GM12878 (cell line): Measurements from ENCODE around the gene ARID5B. TPM values are rescaled to one million over a fixed set of nuclear protein-coding genes. Genes with fewer than 3 reads are reported as not detected.

Experiments used
- ATAC-seq: fragments of 200-7000 bp; cut with Tn5 transposase; 3 replicates; pipeline ENCODE4 v1.9.1; 2020; ENCODE audit warnings: mild to moderate bottlenecking, moderate library complexity
- BruUV-seq: library from RNA; stranded (reverse); fragments of 400-500 nt; replicated peaks from 2 replicates; lab custom pipeline; 2021; lab: Mats Ljungman, UMichigan
- CTCF ChIA-PET: fragments of 300-600 bp; sonication (Branson Sonifier 250); formaldehyde crosslinking; extraction: SDS; loops from one replicate; lab custom pipeline; 2021; ENCODE audit warnings: inconsistent platforms; lab: Yijun Ruan, JAX
- POLR2A ChIA-PET: fragments of 350-600 bp; formaldehyde crosslinking; extraction: SDS; loops from one replicate; lab custom pipeline; 2021; ENCODE audit warnings: inconsistent platforms; lab: Charles Lee
- RAD21 ChIA-PET: fragments of 300-600 bp; sonication (Branson Sonifier 250); formaldehyde crosslinking; loops from one replicate; lab custom pipeline; 2023; ENCODE audit warnings: antibody characterized with exemption; ENCODE audit not compliant: unreplicated experiment; lab: Charles Lee
- SMC1A ChIA-PET: fragments of 300-600 bp; sonication (Branson Sonifier 250); formaldehyde crosslinking; loops from one replicate; lab custom pipeline; 2023; ENCODE audit not compliant: unreplicated experiment, uncharacterized antibody; lab: Charles Lee
- DNase-seq: peaks from one replicate; pipeline ENCODE4 v3.0.0-alpha.2; 2011; ENCODE audit warnings: low read depth, low spot score
- FAIRE-seq: peaks from 3 replicates; lab custom pipeline; 2011; peaks lifted over from hg19 to GRCh38; lab: Jason Lieb, UNC
- H2AFZ ChIP-seq: 2 replicates; pipeline ENCODE4 v1.6.0; 2011; ENCODE audit warnings: low read depth, low read length, control low read depth; ENCODE audit not compliant: control insufficient read depth
- H3K27ac ChIP-seq: 2 replicates; pipeline ENCODE4 v1.5.1; 2011; ENCODE audit warnings: control low read depth; ENCODE audit not compliant: control insufficient read depth, insufficient read depth
- H3K27me3 ChIP-seq, 2 experiments: replicated peaks in 1 of 2; 2 replicates each; pipeline versions ENCODE4 v1.6.0 to v1.6.1; 2011; ENCODE audit warnings: low read length in 1 of 2; ENCODE audit not compliant: control insufficient read depth in 2 of 2, insufficient read depth in 2 of 2
- H3K36me3 ChIP-seq, 2 experiments: 2 replicates each; pipeline ENCODE4 v1.5.1; 2011; ENCODE audit warnings: low read length in 1 of 2; ENCODE audit not compliant: control insufficient read depth in 2 of 2, insufficient read depth in 2 of 2
- H3K4me1 ChIP-seq: 2 replicates; pipeline ENCODE4 v1.6.1; 2011; ENCODE audit warnings: mild to moderate bottlenecking, low read length, moderate library complexity, mixed read lengths; ENCODE audit not compliant: control insufficient read depth, insufficient read depth
- H3K4me2 ChIP-seq: 2 replicates; pipeline ENCODE4 v1.6.0; 2011; ENCODE audit warnings: control low read depth; ENCODE audit not compliant: control insufficient read depth, insufficient read depth
- H3K4me3 ChIP-seq: fragments of 200-600 bp; sonication (generic); 2 replicates; pipeline ENCODE4 v1.5.1; 2016
- H3K79me2 ChIP-seq: 2 replicates; pipeline ENCODE4 v1.6.0; 2011; ENCODE audit warnings: low read length; ENCODE audit not compliant: control insufficient read depth, insufficient read depth
- H3K9ac ChIP-seq: 2 replicates; pipeline ENCODE4 v1.8.0; 2011; ENCODE audit warnings: low read length, control low read depth, mixed read lengths; ENCODE audit not compliant: control insufficient read depth, insufficient read depth
- H3K9me3 ChIP-seq: replicated peaks from 3 replicates; pipeline ENCODE4 v1.5.1; 2011; ENCODE audit warnings: mild to moderate bottlenecking, low read length; ENCODE audit not compliant: control insufficient read depth, insufficient read depth
- H4K20me1 ChIP-seq: 2 replicates; pipeline ENCODE4 v1.6.0; 2011; ENCODE audit not compliant: control insufficient read depth, insufficient read depth
- IKZF2 ChIP-seq, 2 experiments: fragments of 450-650 bp; IDR thresholded peaks; 2 replicates each; pipeline ENCODE4 v1.6.1; 2017; ENCODE audit warnings: mild to moderate bottlenecking in 2 of 2, moderate library complexity in 2 of 2
- MXI1 ChIP-seq: fragments of 150-350 bp; IDR thresholded peaks from 2 replicates; pipeline ENCODE4 v1.6.1; 2011; ENCODE audit warnings: low read depth, mild to moderate bottlenecking, inconsistent platforms, low read length, improper control_type of control experiment
- PML ChIP-seq: IDR thresholded peaks from 2 replicates; pipeline ENCODE4 v1.6.1; 2012; ENCODE audit warnings: low read length, inconsistent platforms
- STAT1 ChIP-seq: fragments of 450-650 bp; conservative IDR thresholded peaks from 2 replicates; pipeline ENCODE4 v1.6.1; 2014; ENCODE audit warnings: antibody characterized with exemption, mild to moderate bottlenecking
- WGBS: methylation state at CpG from one replicate; pipeline ENCODE4 v1.1.6; 2016; ENCODE audit warnings: low lambda C conversion rate; ENCODE audit not compliant: insufficient replicate concordance, insufficient coverage; ENCODE audit errors: missing lambda C conversion rate; 5-methylcytosine and 5-hydroxymethylcytosine counted together
- in situ Hi-C: fragments of 300-500 bp; cut with MboI; formaldehyde crosslinking; loops from 9 replicates; pipeline ENCODE4 v1.14.3; 2018; ENCODE audit warnings: mixed read lengths
- intact Hi-C: fragments of 100-400 bp; cut with micrococcal nuclease; formaldehyde crosslinking; loops from one replicate; pipeline ENCODE4 v1.14.2; 2022; ENCODE audit not compliant: unreplicated experiment
- polyA plus RNA-seq, 11 experiments: library from polyadenylated mRNA; depleted of rRNA in 4 of 11; unstranded in 6 of 11; stranded (reverse) in 5 of 11; fragments of >200 nt; fragmentation: Nextera tagmentation in 4 of 11; fragmentation: Illumina TruSeq in 1 of 11; extraction: Ambion mirVana in 4 of 11; extraction: Trizol in 1 of 11; gene quantifications; 1 replicate in 1 of 11; 2 replicates in 10 of 11; pipeline versions ENCODE4 v1.2.1 to v1.2.3, GENCODE V29; 2011 to 2016; ENCODE audit warnings: inconsistent platforms in 2 of 11, missing spikeins in 2 of 11, low read depth in 1 of 11
- total RNA-seq, 4 experiments: library from RNA; depleted of rRNA in 3 of 4; stranded (reverse); fragments of >200 nt in 3 of 4; fragmentation: Illumina TruSeq in 1 of 4; extraction: Trizol in 1 of 4; gene quantifications; 2 replicates each; pipeline versions ENCODE4 v1.2.1 to v1.2.3, GENCODE V29; 2013 to 2021

The ARID5B gene
- total and polyA plus RNA-seq, 10 of the 15 experiments (the other 5 are each of a cell fraction or from before 2014, with no cell fraction given) = 2.7 to 8.5 (median 6.1) TPM

DNA sequence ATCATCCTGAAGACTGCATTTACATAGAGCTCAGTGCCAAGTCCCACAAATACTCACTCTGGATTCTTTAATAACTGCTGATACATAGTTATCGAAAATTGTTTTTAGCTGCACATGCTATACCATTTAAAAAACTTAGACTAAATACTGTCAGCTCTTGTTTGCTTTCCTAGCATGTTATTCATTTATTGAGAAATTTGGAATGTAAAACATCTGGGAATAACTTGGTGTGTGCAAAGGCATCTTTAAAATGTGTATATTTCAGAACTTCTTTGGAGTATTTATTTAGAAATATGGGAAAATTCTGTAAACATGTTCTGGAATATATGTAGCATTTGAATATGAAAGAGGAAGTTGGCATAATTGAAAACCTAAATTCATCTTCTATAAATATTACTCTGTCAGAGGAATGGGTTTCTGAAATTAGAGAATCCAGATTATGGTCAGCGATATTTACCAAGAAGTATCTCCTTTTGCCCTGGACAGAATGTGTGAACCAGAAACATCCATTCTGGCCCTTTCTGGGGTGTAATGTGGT is 119.7 kb downstream of the ARID5B start:
- ChIA-PET POLR2A (interaction anchor here (1.3 to 1.6 kb wide), 2 partner anchors 19 to 22 kb away, joined by 3 read pairs; no protein-coding TSS in a partner anchor), RAD21 (interaction anchor here (0.6 to 1.4 kb wide), 6 partner anchors 24 to 121 kb away, joined by 3 read pairs; no protein-coding TSS in a partner anchor), CTCF (interaction anchor here (1.0 to 2.2 kb wide), 5 partner anchors 18 to 224 kb away, joined by 3 to 17 read pairs (median 4); no protein-coding TSS in a partner anchor), SMC1A (interaction anchor here (0.6 to 2.6 kb wide), 7 partner anchors 17 to 222 kb away, joined by 3 to 12 read pairs (median 4); partner anchors contain the start of gene ARID5B)
- peaks cover 57% of the 10 kb centered on the region for H3K79me2 ChIP-seq
- FAIRE-seq (no peak), ATAC-seq (no peak), DNase-seq (no peak)
- H3K4me2 ChIP-seq = peak overlapping the region; percentile 35
- peaks cover 1 to 8% of the 10 kb centered on the region in 2 experiments; a peak in 2 of 4 replicates for H3K36me3 ChIP-seq
- in situ Hi-C loops = no loop called here
- no peaks in the 10 kb centered on the region for H4K20me1 ChIP-seq
- 0 out of 2 replicates have a peak overlapping the region, but pooled peaks have one; percentile 0 for H3K4me3 ChIP-seq
- no peak overlapping the region for H2AFZ ChIP-seq
- intact Hi-C loops = loop anchor here (1.0 kb wide), 1 partner anchor 118 kb away; no protein-coding TSS in a partner anchor
- 23% methylated on average over 2 of the region's 2 CpGs for WGBS
- H3K27ac ChIP-seq = peak overlapping the region; percentile 65
- peak overlapping the region; percentile 19; the same call in 1 of the 2 replicates for H3K9ac ChIP-seq
- peak in 1 of 2 experiments; percentile 30; a peak in 1 of 4 replicates for TF ChIP-seq IKZF2 (IDR thresholded peaks at IDR 0.05)
- no peak for TF ChIP-seq MXI1
- peaks cover 69% of the 10 kb centered on the region for H3K4me1 ChIP-seq
- BruUV-seq = no TSS peak
- peaks cover 12% of the 10 kb centered on the region; the same call in 2 of the 3 replicates for H3K9me3 ChIP-seq
- no peaks in the 10 kb centered on the region for H3K27me3 ChIP-seq

DNA sequence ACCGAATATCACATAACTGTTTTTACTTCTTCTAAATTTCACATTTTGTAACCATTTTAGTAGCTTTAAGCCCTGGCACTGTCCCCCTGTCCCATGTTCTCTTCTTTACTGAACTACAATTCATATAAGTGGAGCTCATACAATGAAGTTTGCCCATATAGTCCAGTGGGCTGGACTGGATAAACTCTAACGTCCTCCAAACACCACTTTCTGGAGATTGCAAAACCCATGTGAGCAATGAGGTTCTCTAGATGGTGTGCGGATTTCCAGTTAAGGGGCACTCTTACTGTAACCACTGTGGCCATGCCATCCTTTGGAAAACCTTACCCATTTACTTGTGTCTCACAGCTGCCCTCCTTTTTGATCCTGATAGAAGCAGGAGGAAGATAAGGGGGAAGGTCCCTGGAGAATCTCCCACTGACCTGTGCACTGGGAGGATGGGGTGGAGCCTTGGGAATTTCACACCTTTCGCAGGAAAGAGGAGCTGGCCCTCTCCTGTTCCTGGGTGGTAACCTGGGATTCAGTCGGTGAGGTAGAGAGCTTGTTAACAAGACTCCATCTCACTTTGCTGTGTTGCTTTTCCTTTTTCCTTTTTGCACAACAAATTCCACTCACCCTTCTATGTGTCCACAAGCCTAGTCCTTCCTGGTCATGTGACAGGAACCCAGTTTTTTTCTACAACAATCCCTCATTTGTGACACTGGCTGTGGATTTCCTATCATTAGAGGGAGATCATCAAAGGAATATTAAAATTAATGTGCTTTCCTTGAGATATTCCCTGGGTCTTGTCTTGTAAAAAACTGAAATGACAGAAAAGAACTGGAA is 120.7 kb downstream of the ARID5B start:
- POLR2A ChIA-PET = interaction anchor here (1.3 to 1.6 kb wide), 2 partner anchors 20 to 23 kb away, joined by 3 read pairs; no protein-coding TSS in a partner anchor
- H3K9ac ChIP-seq = no peak overlapping the region
- CTCF ChIA-PET = interaction anchor here (1.0 to 2.2 kb wide), 5 partner anchors 16 to 223 kb away, joined by 3 to 17 read pairs (median 4); no protein-coding TSS in a partner anchor
- H3K4me2 ChIP-seq = no peak overlapping the region
- intact Hi-C loops (loop anchor here (1.0 kb wide), 1 partner anchor 119 kb away; no protein-coding TSS in a partner anchor), in situ Hi-C loops (no loop called here)
- WGBS = 79% methylated on average over 5 of the region's 5 CpGs
- no peak for DNase-seq
- no peaks in the 10 kb centered on the region for H3K27me3 ChIP-seq
- SMC1A ChIA-PET = interaction anchor here (0.7 to 1.5 kb wide), 4 partner anchors 15 to 20 kb away, joined by 3 read pairs; no protein-coding TSS in a partner anchor
- H3K36me3 ChIP-seq = peaks cover 1 to 5% of the 10 kb centered on the region in 2 experiments; a peak in 2 of 4 replicates
- no peak overlapping the region for H3K4me3 ChIP-seq
- H3K79me2 ChIP-seq = peaks cover 53% of the 10 kb centered on the region
- no peak for ATAC-seq
- RAD21 ChIA-PET = interaction anchor here (1.2 kb wide), 1 partner anchor 122 kb away, joined by 3 read pairs; no protein-coding TSS in a partner anchor
- no peak for FAIRE-seq
- no peak overlapping the region for H2AFZ ChIP-seq
- no peaks in the 10 kb centered on the region for H4K20me1 ChIP-seq
- H3K27ac ChIP-seq = peak overlapping the region; percentile 65
- peaks cover 12% of the 10 kb centered on the region; the same call in 2 of the 3 replicates for H3K9me3 ChIP-seq
- BruUV-seq = no TSS peak
- TF ChIP-seq STAT1 (no peak), PML (0 out of 2 replicates have a peak, but pooled peaks have one; percentile 5)
- peaks cover 60% of the 10 kb centered on the region for H3K4me1 ChIP-seq
